HG03558 (cell line): ENCODE measurements around the gene CFAP299.

Experiments used
- ATAC-seq: cut with Tn5 transposase; IDR thresholded peaks from one replicate; pipeline ENCODE4 v1.9.1; 2021; ENCODE audit warnings: moderate number of reproducible peaks; ENCODE audit not compliant: unreplicated experiment; ENCODE audit errors: extremely low read depth

Gene CFAP299

DNA sequence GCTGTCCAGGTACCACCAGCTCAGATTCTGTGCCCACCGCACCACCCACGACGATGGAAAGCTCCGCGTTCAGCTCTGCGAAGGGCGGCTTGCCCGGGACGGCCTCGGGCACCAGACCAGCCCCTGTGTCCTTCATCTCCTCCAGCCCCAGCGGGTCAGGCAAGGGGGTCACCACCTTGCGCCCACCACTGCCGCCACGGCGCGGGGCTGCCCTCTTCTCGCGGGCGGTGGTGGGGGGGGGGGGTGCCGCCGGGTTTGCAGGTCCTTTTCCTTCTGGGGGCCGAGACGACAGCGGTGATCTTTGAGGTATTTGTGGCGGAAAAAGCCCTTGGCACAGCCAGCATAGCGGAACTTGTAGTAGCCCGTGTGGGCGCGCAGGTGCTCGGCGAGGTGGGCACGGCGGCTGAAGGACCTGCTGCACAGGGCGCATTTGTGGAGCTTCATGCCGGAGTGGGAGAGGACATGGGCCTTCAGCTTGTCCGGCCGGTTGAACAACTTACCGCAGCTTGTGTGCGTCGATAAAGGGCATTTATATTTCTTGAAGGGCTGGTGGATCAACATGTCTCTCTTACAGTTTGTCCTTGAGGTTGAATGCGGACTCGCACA lies 50.9 kb downstream of the CFAP299 start:
- ATAC-seq = no peak

DNA sequence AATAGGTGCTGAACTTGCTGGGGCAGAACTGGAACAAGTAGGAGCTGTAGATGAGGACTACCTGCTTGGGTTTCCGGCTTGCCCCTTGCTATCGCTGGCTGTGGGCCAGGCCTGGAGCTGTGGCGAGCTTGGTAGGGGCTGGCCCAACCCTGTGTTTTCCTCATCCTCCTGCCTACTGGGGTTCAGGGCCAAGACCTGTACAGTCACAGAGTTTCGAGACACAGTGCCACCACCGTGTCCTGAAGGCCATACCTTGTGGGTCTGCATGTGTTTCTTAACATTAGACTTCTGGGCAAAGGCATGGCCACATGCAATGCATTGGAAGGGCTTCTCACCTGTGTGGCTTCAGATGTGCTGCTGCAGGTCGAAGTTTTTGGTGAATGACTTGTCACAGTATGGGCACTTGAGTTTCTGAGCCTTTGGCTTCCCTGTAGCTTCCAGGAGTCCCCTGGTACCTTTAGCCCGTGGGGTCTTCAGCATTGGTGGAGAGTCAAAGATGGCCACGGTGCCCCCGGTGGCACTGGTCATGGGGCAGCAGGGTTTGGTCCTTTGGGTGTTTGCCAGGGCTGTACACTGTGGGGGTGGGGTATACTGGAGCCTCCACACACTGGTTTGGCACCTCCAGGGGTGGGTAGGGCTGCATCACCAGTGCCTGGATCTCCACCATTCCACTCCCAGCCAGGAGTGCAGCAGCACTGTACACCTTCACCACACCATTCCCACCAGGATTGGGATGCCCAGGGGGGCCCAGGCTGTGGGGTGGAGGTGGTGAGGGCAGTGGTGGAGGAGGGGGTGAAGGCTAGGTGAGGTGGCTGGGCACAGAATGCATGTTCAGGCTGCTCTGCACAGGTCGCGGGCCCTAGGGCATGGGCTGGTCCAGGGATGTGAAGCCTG lies 52.1 kb downstream of the CFAP299 start:
- no peak for ATAC-seq

DNA sequence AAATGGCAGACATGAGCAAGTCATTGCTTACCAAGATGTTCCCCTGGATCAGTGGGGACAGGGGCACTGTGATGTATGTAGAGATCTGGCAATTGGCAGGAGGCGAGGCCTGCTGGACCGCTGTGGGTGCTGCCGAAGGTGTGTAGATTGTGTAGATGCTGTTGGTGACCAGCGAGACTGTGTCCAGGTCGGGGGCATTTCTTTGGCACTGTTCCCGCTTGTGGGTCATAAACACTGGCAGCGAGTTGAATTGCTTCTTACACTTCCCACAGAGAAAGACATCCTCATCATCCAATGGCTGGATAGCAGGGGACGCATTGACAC lies 52.7 kb downstream of the CFAP299 start:
- ATAC-seq = no peak

DNA sequence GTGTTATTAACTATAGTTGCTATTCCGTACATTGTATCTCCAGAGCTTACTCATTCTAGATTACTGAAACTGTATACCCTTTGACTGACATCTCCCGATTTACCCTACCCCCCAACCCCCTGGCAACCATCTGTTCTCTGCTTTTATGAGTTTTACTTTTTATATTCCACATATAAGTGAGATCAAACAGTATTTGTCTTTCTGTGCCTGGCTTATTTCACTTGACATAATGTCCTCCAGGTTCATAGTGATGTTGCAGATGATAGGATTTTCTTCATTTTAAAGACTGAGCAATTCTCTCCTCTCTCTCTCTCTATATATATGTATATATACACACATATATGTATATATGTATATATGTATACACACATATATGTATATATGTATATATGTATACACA lies 54.6 kb downstream of the CFAP299 start:
- no peak for ATAC-seq

DNA sequence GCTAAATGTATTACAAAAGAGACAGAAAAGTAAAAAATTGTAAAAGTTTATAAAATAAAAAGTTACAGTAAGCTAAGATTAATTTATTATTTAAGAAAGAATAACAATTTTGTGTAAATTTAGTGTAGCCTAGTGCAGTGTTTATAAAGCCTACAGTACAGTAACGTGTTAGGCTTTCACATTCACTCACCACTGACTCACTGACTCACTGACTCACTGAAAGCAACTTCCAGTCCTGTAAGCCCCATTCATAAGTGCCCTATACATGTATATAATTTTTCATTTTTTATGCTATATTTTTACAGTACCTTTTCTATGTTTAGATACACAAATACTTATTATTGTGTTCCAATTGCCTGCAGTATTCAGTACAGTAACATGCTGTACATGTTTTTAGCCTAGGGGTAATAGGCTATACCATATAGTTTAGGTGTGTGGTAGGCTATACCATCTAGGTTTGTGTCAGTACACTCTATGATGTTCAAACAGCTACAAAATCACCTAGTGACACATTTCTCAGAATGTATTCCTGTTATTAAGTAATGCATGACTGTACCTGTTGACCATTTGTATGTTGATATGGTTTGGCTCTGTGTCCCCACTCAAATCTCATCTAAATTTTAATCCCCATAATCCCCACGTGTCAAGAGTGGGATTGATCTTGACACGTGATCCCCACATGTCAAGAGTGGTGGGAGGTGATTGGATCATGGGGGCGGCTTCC lies 57.9 kb downstream of the CFAP299 start:
- ATAC-seq = no peak

DNA sequence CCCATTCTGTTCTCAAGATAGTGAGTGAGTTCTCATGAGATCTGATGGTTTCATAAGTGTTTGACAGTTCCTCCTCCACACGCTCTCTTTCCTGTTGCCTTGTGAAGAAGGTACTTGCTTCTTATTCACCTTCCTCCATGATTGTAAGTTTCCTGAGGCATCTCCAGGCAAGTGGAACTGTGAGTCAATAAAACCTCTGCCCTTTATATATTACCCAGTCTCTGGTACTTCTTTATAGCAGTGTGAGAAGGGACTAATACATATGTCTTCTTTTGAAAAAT lies 58.4 kb downstream of the CFAP299 start:
- ATAC-seq = no peak

DNA sequence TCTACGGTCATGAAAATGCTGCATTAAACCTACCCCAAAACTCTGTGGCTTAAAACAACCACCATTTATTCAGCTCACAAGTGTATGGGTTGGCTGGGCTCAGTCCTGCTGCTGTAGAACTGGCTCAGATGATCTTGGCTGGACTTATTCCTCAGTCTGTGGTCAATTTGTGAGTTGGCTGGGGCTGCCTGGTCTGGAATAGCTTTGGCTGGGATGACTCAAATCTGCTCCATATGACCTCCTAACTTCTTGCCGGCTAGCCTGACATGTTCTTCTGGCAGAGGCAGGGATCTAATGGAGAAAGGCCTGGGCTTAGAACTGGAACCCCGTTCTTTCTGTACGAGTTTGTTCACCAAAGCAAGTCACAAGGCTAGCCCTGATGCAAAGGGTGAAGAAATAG lies 71.7 kb downstream of the CFAP299 start:
- no peak for ATAC-seq

DNA sequence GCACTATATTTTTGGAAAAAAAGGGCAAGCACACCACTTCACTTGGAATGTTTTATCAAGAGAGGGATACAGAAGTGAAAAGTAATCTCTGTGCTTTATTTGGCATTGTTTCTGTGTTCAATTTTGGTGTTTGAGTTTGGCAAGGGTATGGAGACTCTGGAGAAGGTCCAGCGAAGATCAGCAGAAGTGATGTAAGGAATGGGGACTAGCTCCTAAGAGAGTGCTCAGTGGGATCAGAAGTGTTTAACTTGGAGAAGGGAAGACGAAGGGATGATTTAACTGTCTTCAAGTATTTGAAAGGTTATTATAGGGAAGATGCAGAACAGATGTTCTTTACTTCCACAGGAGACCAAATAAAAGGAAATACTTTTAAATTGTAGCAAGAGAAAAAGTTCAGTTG lies 74.3 kb downstream of the CFAP299 start:
- ATAC-seq = no peak

DNA sequence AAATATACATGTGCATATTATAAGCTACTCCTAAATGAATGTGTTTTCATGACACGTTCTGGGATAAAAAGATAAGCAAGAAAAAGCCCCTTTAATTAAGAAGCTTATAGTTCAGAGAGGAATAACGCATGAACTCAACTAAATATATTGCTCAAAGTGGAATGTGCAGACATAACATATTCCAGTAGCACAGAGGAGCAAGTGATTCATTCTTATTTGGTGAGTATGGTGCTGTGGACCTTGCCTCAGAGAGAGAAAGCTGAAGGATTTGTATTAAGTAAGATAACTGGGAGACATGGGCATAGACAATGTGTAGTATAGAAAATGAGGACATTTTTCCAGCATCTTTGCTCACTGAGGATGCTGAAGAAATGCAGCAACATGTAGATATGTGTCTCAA lies 76.8 kb downstream of the CFAP299 start:
- no peak for ATAC-seq

DNA sequence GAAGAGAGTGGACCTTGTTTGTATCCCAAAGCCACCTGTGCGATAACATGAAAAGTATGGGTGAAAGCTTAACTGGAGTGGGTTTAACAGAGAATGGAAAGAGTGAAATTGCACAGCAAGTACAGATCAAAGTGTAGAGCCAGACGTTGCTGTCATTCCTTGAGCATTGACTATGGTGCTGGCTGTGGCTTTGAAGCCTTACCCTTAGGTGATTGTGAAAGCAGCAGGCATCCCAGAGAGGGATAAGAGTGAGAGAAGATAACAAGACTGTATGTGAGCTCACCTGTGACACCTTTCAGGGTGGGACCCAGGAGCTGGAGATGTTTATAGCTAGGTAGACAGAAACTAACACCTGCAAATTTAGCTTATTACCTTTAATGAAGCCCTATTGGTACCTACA lies 77.6 kb downstream of the CFAP299 start:
- ATAC-seq = no peak

DNA sequence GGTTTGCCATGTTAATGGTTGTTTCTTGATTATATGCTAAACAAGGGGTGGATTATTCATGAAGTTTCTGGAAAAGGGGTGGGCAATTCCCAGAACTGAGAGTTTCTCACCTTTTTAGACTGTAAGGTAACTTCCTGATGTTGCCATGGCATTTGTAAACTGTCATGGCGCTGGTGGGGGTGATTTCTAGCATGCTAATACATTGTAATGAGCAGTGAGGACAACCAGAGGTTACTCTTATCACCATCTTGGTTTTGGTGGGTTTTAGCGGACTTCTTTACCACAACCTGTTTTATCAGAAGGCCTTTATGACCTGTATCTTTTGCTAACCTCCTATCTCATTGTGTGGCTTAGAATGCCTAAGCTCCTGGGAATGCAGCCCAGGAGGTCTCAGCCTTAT lies 81.5 kb downstream of the CFAP299 start:
- no peak for ATAC-seq

DNA sequence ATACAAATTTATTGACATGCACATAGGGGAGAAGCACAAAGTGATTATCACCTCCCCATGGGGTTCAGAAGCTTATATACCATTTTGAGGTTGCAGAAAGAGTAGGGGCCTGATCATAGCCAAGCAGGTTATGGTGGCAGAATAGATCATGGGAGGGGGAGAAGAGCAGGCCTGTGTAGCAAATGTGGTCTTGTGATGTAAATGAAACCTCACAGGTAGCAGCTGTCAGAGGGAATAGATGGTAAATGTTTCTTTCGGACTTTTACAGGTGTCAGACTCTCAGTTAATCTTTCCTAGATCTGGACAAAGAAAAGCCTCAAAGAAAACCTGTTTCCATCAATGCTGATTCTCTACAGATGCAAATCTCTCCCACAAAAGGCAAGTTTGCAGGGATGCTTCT lies 84.4 kb downstream of the CFAP299 start:
- ATAC-seq = no peak

DNA sequence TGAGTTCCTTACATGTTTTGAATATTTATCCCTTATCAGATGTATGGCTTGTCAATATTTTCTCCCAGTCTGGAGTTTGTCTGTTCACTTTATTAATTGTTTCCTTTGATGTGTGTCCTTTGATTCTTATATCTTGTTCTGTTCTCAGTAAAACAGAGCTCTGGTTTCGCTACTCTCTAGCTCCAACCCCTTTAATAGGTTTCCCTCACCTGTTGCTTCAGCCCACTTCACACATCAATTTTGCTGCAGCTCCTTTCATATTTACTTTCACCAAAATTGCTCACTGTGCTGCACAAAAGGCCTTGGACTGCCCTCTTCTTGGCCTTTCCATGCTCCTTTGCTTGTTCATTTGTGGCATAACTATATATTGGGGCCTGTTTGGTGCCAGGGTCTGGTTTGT lies 85.1 kb downstream of the CFAP299 start:
- ATAC-seq = no peak

DNA sequence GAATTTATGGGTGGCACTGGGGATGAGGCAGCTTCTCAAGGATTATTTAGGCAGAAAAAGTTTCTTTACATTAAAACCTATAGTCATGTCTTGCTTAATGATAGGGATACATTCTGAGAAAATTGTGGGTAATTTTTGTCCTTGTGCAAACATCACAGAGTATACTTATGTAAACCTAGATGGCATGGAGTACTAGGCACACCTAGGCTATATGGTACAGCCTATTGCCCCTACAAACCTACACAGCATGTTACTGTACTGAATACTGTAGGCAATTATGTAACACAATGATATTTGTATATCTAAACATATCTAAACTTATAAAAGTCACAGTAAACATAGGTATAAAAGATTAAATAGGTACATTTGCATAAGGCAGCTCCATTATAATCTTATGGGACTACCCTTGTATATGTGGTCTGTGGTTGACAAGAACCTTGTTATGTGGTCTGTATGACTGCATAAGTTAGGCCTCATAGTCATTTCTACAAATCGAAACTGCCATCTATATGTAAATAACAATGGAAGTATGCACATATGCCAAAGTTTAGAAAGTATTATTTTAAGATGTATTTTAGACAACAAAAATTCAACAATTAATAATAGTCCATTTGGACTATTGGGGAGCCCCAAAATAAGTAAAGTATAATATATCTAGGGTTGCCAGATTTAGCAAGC lies 87.3 kb downstream of the CFAP299 start:
- no peak for ATAC-seq

DNA sequence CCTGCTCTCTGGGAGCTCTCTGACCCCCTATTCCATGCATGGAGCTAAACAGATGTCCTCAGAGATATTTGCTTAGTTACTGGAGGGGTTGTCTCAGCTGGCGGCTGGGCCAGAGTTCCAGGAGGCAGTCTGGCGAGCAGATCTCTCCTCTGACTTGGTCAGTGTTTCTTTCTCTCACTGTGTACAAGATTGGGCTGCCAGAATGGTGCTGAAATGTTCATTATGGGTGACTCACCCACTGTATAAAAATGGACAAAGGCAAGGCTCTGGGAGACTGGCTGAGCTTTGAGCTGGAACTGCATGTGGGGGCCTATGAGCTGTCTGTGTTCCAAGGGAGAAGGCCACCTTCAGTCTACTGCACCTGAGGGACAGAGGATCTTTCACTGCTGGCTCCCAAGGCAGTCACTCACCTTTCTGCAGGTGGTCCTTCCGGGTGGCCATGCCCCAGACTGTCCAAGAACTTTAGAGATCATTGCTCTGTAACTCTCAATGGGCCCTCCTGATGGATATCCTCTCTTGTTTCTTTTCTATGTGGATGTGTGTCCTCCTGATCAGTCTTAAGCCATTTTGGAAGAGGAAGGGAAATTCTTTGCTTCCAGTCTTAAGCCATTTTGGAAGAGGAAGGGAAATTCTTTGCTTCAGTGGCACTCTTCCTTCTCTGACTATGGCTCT lies 88.2 kb downstream of the CFAP299 start:
- no peak for ATAC-seq

DNA sequence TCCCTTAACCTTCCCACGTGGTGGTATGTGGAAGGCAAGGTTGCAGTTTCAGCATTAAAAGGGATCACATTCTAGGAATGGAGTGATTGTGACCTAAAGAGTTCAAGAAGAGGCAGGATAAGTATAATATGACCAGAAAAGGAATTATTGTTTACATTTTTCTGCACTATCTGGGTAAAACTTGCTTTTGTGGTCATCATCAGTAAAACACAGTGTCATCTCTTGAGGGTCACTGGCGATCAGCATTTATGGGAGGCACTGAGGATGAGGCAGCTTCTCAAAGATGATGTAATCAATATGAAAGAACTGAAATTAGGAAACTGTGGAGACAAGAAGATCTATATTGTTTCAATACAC lies 88.7 kb downstream of the CFAP299 start:
- no peak for ATAC-seq

DNA sequence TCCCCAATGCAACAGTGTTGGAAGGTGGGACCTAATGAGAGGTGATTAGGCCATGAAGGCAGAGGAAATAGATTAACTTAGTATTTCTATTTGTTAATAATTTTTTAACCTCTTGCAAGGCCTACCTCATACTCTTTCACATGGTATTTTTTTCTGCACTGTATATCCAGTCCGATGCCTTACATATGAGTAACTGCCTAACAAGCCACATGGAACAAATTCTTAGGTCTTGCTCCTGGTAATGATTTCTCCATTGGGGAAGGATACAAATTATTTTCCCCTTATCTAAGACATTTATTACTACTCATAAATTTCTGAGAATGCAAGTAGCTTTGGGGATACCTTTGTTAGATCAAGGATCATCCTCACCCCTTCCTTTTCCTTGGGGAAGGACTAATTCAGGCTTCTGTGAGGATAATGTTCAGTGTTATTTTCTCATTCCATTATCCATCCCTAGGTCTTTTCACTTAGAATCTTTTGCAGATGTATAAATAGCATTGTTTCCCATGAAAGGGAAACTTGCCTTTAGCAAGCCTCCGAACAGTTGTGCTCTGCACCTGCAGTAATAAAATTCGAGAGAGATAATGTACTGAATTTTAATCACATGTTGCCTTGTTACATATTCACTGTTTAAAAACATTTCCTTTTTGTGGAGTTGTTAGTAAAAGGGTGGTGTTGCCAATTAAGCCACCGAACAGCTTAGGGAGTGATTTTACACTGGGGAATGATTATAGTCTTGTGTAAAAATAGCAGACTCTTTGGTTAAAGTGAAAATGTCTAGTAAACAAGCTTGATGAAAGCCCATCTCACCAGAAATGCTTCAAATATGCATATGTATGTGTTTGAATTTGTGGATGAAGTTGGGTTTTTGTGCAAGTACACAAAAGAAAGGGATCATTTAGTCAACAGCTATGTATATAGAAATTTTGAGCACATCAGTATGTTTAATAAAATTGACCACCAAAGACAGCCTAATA lies 89.9 kb downstream of the CFAP299 start:
- ATAC-seq = no peak

DNA sequence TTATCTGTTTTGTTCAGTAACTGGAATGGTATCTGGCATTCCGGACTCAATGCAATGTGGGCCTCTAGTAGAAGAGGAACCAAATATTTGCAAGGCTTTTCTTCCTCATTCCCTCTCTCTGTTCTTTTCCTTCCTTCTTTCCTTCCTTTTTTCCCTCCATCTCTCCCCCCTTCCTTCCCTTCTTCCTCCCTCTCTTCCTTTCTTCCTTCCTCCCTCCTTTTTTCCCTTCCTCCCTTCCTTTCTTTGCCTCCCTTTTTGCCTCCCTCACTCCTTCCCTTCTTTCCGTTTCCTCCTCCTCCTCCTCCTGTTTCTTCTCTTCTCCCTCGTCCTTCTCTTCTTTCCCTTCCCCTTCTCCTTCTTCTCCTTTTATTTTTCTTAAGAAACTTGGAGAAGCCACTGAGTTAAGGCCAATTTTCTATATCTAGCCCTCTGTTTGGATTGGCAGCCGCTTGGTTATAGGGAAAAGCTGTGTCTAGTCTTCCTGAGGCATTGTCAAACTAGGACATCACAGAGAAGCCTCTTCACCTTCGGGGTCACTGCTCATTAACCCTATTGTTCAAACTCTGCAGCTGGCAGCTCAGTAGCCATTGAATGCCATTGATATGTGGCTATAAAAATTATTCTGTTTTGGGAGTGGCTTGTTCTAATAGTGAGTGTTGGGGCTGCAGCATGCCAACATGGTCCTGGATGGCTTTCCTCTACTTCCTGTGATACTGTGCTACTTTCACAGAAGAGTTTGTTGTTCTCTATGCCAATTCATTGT lies 95.9 kb downstream of the CFAP299 start:
- ATAC-seq = no peak

DNA sequence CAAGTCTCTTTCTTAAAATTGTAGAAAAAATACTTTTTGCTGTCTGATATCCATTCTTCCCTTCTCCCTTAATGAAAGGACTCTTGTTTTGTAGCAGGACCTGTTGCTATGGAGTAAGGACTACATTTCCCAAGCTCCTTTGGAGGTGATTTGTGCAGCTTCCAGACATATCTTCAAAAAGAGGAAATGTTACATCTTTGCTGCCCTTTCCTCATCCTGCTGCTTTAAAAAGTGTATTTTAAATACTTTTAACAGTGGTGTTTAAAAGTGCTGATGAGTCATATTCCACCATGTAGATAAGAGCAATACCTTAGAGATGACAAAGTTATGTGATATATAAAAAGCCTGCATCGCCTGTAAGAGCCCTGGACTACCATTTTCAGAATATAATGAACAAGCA lies 98.7 kb downstream of the CFAP299 start:
- no peak for ATAC-seq
